GM21723 (cell line): ENCODE results near the gene MICAL3.
A peak's percentile ranks its signal among the peaks of the same experiment; 100 is the strongest.

Experiments used
- ATAC-seq: cut with Tn5 transposase; IDR thresholded peaks from one replicate; pipeline ENCODE4 v1.9.1; 2021; ENCODE audit warnings: mild to moderate bottlenecking, moderate library complexity; ENCODE audit not compliant: unreplicated experiment

The MICAL3 gene

GRCh38 chr22:17804331-17805080 lies 219.9 kb downstream of the MICAL3 start:
- no peak for ATAC-seq

GRCh38 chr22:17803609-17804270 lies 220.6 kb downstream of the MICAL3 start:
- ATAC-seq: no peak

- no peak for ATAC-seq
Measured at GRCh38 chr22:17802822-17803221, 221.5 kb downstream of the MICAL3 start.

- no peak for ATAC-seq
Measured at GRCh38 chr22:17802411-17802810, 221.9 kb downstream of the MICAL3 start.

- ATAC-seq: peak; percentile 41
Measured at GRCh38 chr22:17797721-17798559, 226.4 kb downstream of the MICAL3 start.

- ATAC-seq: no peak
Measured at GRCh38 chr22:17796695-17797094, 227.7 kb downstream of the MICAL3 start.

GRCh38 chr22:17795661-17796548 lies 228.5 kb downstream of the MICAL3 start:
- no peak for ATAC-seq

GRCh38 chr22:17794726-17795542 lies 229.4 kb downstream of the MICAL3 start:
- no peak for ATAC-seq

- no peak for ATAC-seq
Measured at GRCh38 chr22:17792854-17793434, 231.4 kb downstream of the MICAL3 start.

GRCh38 chr22:17792299-17792698 lies 232.1 kb downstream of the MICAL3 start:
- no peak for ATAC-seq

- no peak for ATAC-seq
Measured at GRCh38 chr22:17791196-17791595, 233.2 kb downstream of the MICAL3 start.

GRCh38 chr22:17789379-17790200 lies 234.8 kb downstream of the MICAL3 start:
- ATAC-seq: no peak

GRCh38 chr22:17788528-17789378 lies 235.6 kb downstream of the MICAL3 start:
- ATAC-seq: no peak

- ATAC-seq: no peak
Measured at GRCh38 chr22:17787716-17788330, 236.5 kb downstream of the MICAL3 start.

- ATAC-seq: no peak
Measured at GRCh38 chr22:17787241-17787640, 237.1 kb downstream of the MICAL3 start.

GRCh38 chr22:17786435-17787161 lies 237.8 kb downstream of the MICAL3 start:
- ATAC-seq: no peak
